K562 (cell line): Measurements from ENCODE around the gene GLDC. TPM values are rescaled to one million over a fixed set of nuclear protein-coding genes. Genes with fewer than 3 reads are reported as not detected.

Experiments
- ATAC-seq: fragments of 200-7000 bp; cut with Tn5 transposase; 3 replicates; pipeline ENCODE4 v1.9.1; 2020; ENCODE audit warnings: moderate library complexity
- BruUV-seq: library from RNA; stranded (reverse); fragments of 400-500 nt; replicated peaks from 2 replicates; lab custom pipeline; 2021; lab: Mats Ljungman, UMichigan
- CTCF ChIA-PET: fragments of 300-600 bp; formaldehyde crosslinking; extraction: SDS; loops from one replicate; lab custom pipeline; 2021; ENCODE audit warnings: low intra/inter-chr PET ratio; lab: Yijun Ruan, JAX
- POLR2A ChIA-PET: fragments of 300-600, 350-650 bp; sonication (Branson Sonifier 250); formaldehyde crosslinking; extraction: SDS; loops from one replicate; lab custom pipeline; 2021; ENCODE audit warnings: antibody characterized with exemption, inconsistent platforms; lab: Yijun Ruan, JAX
- DNase-seq, 4 experiments: peaks; one replicate each; pipeline versions ENCODE4 v3.0.0 to v3.0.0-alpha.2; 2011 to 2018; ENCODE audit warnings: low spot score in 3 of 4, mixed read lengths in 3 of 4; ENCODE audit errors: extremely low read depth in 1 of 4
- FAIRE-seq: peaks from 2 replicates; lab custom pipeline; 2011; peaks lifted over from hg19 to GRCh38; lab: Jason Lieb, UNC
- H2AFZ ChIP-seq: 2 replicates; pipeline ENCODE4 v1.6.0; 2011; ENCODE audit warnings: low read depth, low read length, control low read depth, inconsistent platforms
- H3K27ac ChIP-seq: fragments of 200-600 bp; 3 replicates; pipeline ENCODE4 v1.8.0; 2011; ENCODE audit warnings: low read depth, mild to moderate bottlenecking, control low read depth, inconsistent platforms, low read length, moderate library complexity, mixed read lengths; ENCODE audit errors: extremely low read depth
- H3K27me3 ChIP-seq, 2 experiments: fragments of 300-600 bp in 1 of 2; 2 replicates in 1 of 2; 3 replicates in 1 of 2; pipeline versions ENCODE4 v1.6.0 to v1.8.0; 2011; ENCODE audit warnings: inconsistent platforms in 2 of 2, low read length in 2 of 2, mild to moderate bottlenecking in 1 of 2, mixed read lengths in 1 of 2, moderate library complexity in 1 of 2; ENCODE audit not compliant: control insufficient read depth in 2 of 2, insufficient read depth in 2 of 2
- H3K36me3 ChIP-seq: fragments of 300-600 bp; 3 replicates; pipeline ENCODE4 v1.8.0; 2011; ENCODE audit warnings: mild to moderate bottlenecking, low read length, inconsistent platforms; ENCODE audit not compliant: control insufficient read depth, insufficient read depth
- H3K4me1 ChIP-seq, 2 experiments: fragments of 200-600 bp in 1 of 2; replicated peaks in 1 of 2; 2 replicates in 1 of 2; 3 replicates in 1 of 2; pipeline versions ENCODE4 v1.5.1 to v1.8.0; 2011; ENCODE audit warnings: inconsistent platforms in 2 of 2, low read length in 2 of 2, mild to moderate bottlenecking in 1 of 2, mixed read lengths in 1 of 2, moderate library complexity in 1 of 2; ENCODE audit not compliant: control insufficient read depth in 2 of 2, insufficient read depth in 2 of 2
- H3K4me2 ChIP-seq: 2 replicates; pipeline ENCODE4 v1.6.1; 2011; ENCODE audit warnings: low read length, control low read depth, inconsistent platforms, mixed read lengths; ENCODE audit not compliant: insufficient read depth
- H3K4me3 ChIP-seq: fragments of 200-600 bp; sonication (generic), shearing (Covaris generic); 2 replicates; pipeline ENCODE4 v1.5.1; 2016; ENCODE audit warnings: control low read depth, inconsistent platforms
- H3K79me2 ChIP-seq: fragments of 200-600 bp; 3 replicates; pipeline ENCODE4 v1.8.0; 2011; ENCODE audit warnings: low read length, inconsistent platforms; ENCODE audit not compliant: control insufficient read depth, insufficient read depth
- H3K9ac ChIP-seq, 2 experiments: 2 replicates each; pipeline versions ENCODE4 v1.6.0 to v1.6.1; 2011; ENCODE audit warnings: low read depth in 2 of 2, low read length in 2 of 2, control low read depth in 1 of 2, inconsistent platforms in 1 of 2, mild to moderate bottlenecking in 1 of 2, mixed read lengths in 1 of 2; ENCODE audit not compliant: insufficient read depth in 1 of 2
- H3K9me1 ChIP-seq: one replicate; pipeline ENCODE4 v1.6.0; 2011; ENCODE audit warnings: inconsistent platforms, mild to moderate bottlenecking, low read length, moderate library complexity; ENCODE audit not compliant: control insufficient read depth, insufficient read depth
- H3K9me3 ChIP-seq: replicated peaks from 2 replicates; pipeline ENCODE4 v1.5.1; 2011; ENCODE audit warnings: low read depth, low read length, inconsistent platforms; ENCODE audit not compliant: control insufficient read depth, insufficient read depth
- H4K20me1 ChIP-seq: replicated peaks from 2 replicates; pipeline ENCODE4 v1.6.1; 2011; ENCODE audit warnings: low read length, inconsistent platforms, mixed read lengths; ENCODE audit not compliant: control insufficient read depth, insufficient read depth
- DDX20 ChIP-seq: fragments of 450-650 bp; IDR thresholded peaks from 2 replicates; pipeline ENCODE4 v1.6.1; 2016; ENCODE audit warnings: missing genetic modification characterization, low read depth, mild to moderate bottlenecking, missing compliant biosample characterization, moderate library complexity
- ESRRB ChIP-seq: fragments of 250-450 bp; sonication (Bioruptor Pico); IDR thresholded peaks from 2 replicates; pipeline ENCODE4 v1.5.0; 2020; ENCODE audit warnings: mild to moderate bottlenecking, moderate library complexity, borderline replicate concordance
- GATAD2A ChIP-seq: fragments of 450-650 bp; IDR thresholded peaks from 2 replicates; pipeline ENCODE4 v1.6.1; 2017
- GATAD2B ChIP-seq: fragments of 450-650 bp; IDR thresholded peaks from 2 replicates; pipeline ENCODE4 v1.6.1; 2017; ENCODE audit warnings: mild to moderate bottlenecking, borderline replicate concordance
- ILK ChIP-seq: fragments of 450-650 bp; IDR thresholded peaks from 2 replicates; pipeline ENCODE4 v1.6.1; 2016; ENCODE audit warnings: missing genetic modification characterization, low read depth, mild to moderate bottlenecking, missing compliant biosample characterization, moderate library complexity, borderline replicate concordance
- MCM7 ChIP-seq, 2 experiments: fragments of 450-650 bp; IDR thresholded peaks; 2 replicates each; pipeline ENCODE4 v1.6.1; 2016 to 2018
- NR0B1 ChIP-seq: fragments of 450-650 bp; IDR thresholded peaks from one replicate; pipeline ENCODE4 v1.6.1; 2018; ENCODE audit warnings: mild to moderate bottlenecking, moderate library complexity; ENCODE audit not compliant: partially characterized antibody
- NR2C2 ChIP-seq, 2 experiments: fragments of 200-800 bp in 1 of 2; sonication (Bioruptor generic) in 1 of 2; sonication (generic) in 1 of 2; formaldehyde crosslinking in 1 of 2; IDR thresholded peaks; 2 replicates each; pipeline versions ENCODE4 v1.6.1 to v1.8.0; 2016 to 2022; ENCODE audit warnings: mild to moderate bottlenecking in 1 of 2, missing compliant biosample characterization in 1 of 2, missing genetic modification characterization in 1 of 2, missing genetic modification reagents in 1 of 2
- PHTF2 ChIP-seq: fragments of 250-450 bp; sonication (Bioruptor Pico); IDR thresholded peaks from 2 replicates; pipeline ENCODE4 v1.5.0; 2021; ENCODE audit warnings: mild to moderate bottlenecking
- PTRF ChIP-seq: fragments of 450-650 bp; IDR thresholded peaks from 2 replicates; pipeline ENCODE4 v1.6.1; 2016; ENCODE audit warnings: mild to moderate bottlenecking, missing genetic modification characterization, missing compliant biosample characterization
- SIN3A ChIP-seq, 2 experiments: fragments of 150-350 bp in 1 of 2; IDR thresholded peaks; 2 replicates each; pipeline ENCODE4 v1.6.1; 2011 to 2016; ENCODE audit warnings: borderline replicate concordance in 2 of 2, low read depth in 2 of 2, low read length in 2 of 2, mild to moderate bottlenecking in 2 of 2, moderate library complexity in 2 of 2; ENCODE audit not compliant: control insufficient read depth in 1 of 2
- SNRNP70 ChIP-seq: fragments of 200-400 bp; formaldehyde crosslinking; optimal IDR thresholded peaks from 2 replicates; pipeline ENCODE3; 2017; ENCODE audit warnings: low read depth, low read length
- ZNF12 ChIP-seq: sonication (generic); formaldehyde crosslinking; IDR thresholded peaks from 2 replicates; pipeline ENCODE4 v1.4.0; 2020; ENCODE audit warnings: mild to moderate bottlenecking, missing genetic modification reagents
- ZNF695 ChIP-seq: fragments of 450-650 bp; formaldehyde crosslinking; IDR thresholded peaks from 2 replicates; pipeline ENCODE4 v1.4.0; 2020; ENCODE audit warnings: mild to moderate bottlenecking, moderate library complexity
- WGBS: fragments of 100-300 bp; shearing (Covaris generic); methylation state at CpG from one replicate; pipeline ENCODE4 v1.1.6; 2016; ENCODE audit warnings: low coverage, mixed read lengths; ENCODE audit not compliant: insufficient coverage; ENCODE audit errors: missing lambda C conversion rate; 5-methylcytosine and 5-hydroxymethylcytosine counted together
- in situ Hi-C: fragments of 300-500 bp; cut with MboI; formaldehyde crosslinking; loops from 4 replicates; pipeline ENCODE4 v1.15.0; 2018; ENCODE audit warnings: inconsistent platforms, mixed read lengths
- intact Hi-C: fragments of 100-400 bp; cut with micrococcal nuclease; formaldehyde crosslinking; loops from 2 replicates; pipeline ENCODE4 v1.14.2; 2022
- polyA plus RNA-seq, 8 experiments: library from polyadenylated mRNA; depleted of rRNA in 4 of 8; stranded (reverse) in 5 of 8; unstranded in 3 of 8; fragments of >200 nt; fragmentation: Nextera tagmentation in 2 of 8; fragmentation: Illumina TruSeq in 1 of 8; extraction: Ambion mirVana in 2 of 8; extraction: Trizol in 1 of 8; gene quantifications; 2 replicates each; pipeline versions ENCODE4 v1.2.1 to v1.2.3, GENCODE V29; 2011 to 2014; ENCODE audit warnings: inconsistent platforms in 1 of 8, missing spikeins in 1 of 8
- total RNA-seq, 7 experiments: library from RNA; depleted of rRNA in 6 of 7; stranded (reverse); fragments of >200 nt in 6 of 7; fragmentation: Illumina TruSeq in 2 of 7; extraction: Trizol in 2 of 7; gene quantifications; 2 replicates each; pipeline versions ENCODE4 v1.2.1 to v1.2.3, GENCODE V29; 2011 to 2021; ENCODE audit warnings: low replicate concordance in 1 of 7

The GLDC gene
- total and polyA plus RNA-seq, 9 of the 15 experiments (the other 6 are each of a cell fraction or from before 2014, with no cell fraction given): 0.03 to 0.27 (median 0.08) TPM; not detected in 6

DNA sequence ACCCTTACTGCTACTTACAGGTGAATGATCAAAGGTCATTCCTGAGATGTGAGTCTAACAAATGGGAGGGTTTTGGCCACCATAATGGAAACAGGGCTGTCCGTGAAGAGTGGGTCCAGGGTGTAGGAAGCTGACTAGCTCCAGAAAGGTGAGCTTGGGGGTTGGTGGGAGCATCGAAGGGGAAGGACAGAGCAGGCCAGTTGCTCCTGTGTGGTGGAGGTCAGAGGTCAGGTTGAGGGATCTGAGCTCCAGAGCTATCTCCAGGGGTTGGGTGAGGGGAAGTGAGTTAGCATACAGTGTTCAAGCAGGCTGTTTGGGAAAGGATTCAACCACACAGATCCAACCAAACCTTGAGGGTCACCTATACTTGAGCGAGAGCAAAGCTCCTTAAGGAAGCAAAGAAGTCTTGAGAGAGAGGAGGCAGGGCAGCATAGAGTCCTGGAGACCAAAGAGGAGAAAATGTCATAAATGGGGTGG, 18.7 kb upstream of the GLDC start:
- POLR2A ChIA-PET: interaction anchor here (1.0 kb wide), 1 partner anchor 16 kb away, joined by 3 read pairs; no protein-coding TSS in a partner anchor
- Histone ChIP-seq H4K20me1 (no peaks in the 10 kb centered on the region), H3K9ac (no peak overlapping the region), H3K36me3 (no peaks in the 10 kb centered on the region), H3K4me1 (no peaks in the 10 kb centered on the region; a peak in 1 of 5 replicates), H3K9me1 (no peaks in the 10 kb centered on the region), H3K27ac (no peak overlapping the region), H3K4me2 (no peak overlapping the region), H3K9me3 (no peaks in the 10 kb centered on the region), H3K27me3 (no peaks in the 10 kb centered on the region; a peak in 1 of 5 replicates), H3K79me2 (no peaks in the 10 kb centered on the region), H3K4me3 (no peak overlapping the region), H2AFZ (no peak overlapping the region)
- FAIRE-seq: no peak
- BruUV-seq: no TSS peak
- intact Hi-C loops (no loop called here), in situ Hi-C loops (no loop called here)
- CTCF ChIA-PET: no interaction called here
- DNase-seq: no peak
- 14% methylated on average over 3 of the region's 3 CpGs for WGBS
- TF ChIP-seq NR2C2 (CRISPR knock-in tag; IDR thresholded peaks at IDR 0.05) (no peak), NR2C2 (tag; IDR thresholded peaks at IDR 0.05) (0 out of 2 replicates have a peak, but pooled peaks have one; percentile 31), ESRRB (no peak)
- no peak for ATAC-seq

DNA sequence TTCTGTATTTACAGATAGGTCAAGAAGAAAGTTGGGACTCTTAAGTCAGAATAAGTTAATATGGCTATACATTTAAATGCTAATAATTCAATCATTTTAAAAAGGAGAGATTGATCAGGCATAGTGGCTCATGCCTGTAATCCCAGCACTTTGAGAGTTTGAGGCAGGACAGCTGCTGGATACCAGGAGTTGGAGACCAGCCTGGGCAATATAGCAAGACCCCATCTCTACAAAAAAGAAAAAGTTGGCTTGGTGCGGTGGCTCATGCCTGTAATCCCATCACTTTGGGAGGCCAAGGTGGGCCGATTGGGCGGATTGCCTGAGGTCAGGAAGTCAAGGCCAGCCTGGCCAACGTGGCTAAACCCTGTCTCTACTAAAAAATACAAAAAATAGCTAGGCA, 15.0 kb upstream of the GLDC start:
- no TSS peak for BruUV-seq
- no CpG with 5 or more reads among the region's 4 CpGs for WGBS
- intact Hi-C loops: no loop called here
- H3K9me3 ChIP-seq: no peaks in the 10 kb centered on the region
- H3K4me3 ChIP-seq: no peak overlapping the region
- ATAC-seq (no peak), FAIRE-seq (no peak), DNase-seq (no peak)
- in situ Hi-C loops: no loop called here
- no peak overlapping the region for H3K4me2 ChIP-seq
- peaks cover 0 to 11% of the 10 kb centered on the region in 2 experiments; a peak in 2 of 5 replicates for H3K27me3 ChIP-seq
- no peaks in the 10 kb centered on the region for H4K20me1 ChIP-seq
- H3K27ac ChIP-seq: no peak overlapping the region
- ChIA-PET POLR2A (interaction anchor here (1.0 kb wide), 1 partner anchor 11 kb away, joined by 3 read pairs; no protein-coding TSS in a partner anchor), CTCF (no interaction called here)
- H3K4me1 ChIP-seq: no peaks in the 10 kb centered on the region
- H3K79me2 ChIP-seq: no peaks in the 10 kb centered on the region
- H3K36me3 ChIP-seq: no peaks in the 10 kb centered on the region
- no peaks in the 10 kb centered on the region for H3K9me1 ChIP-seq
- no peak overlapping the region for H2AFZ ChIP-seq
- TF ChIP-seq ZNF695 (CRISPR knock-in tag) (no peak), PTRF (no peak), MCM7 (IDR thresholded peaks at IDR 0.05) (no peak), SNRNP70 (no peak), PHTF2 (no peak), DDX20 (tag) (no peak), GATAD2A (no peak), NR0B1 (no peak), ILK (tag) (no peak), SIN3A (IDR thresholded peaks at IDR 0.05; ENCODE audit: borderline replicate concordance in 2 of 2, control insufficient read depth in 1 of 2, low read depth in 2 of 2, low read length in 2 of 2) (no peak), ZNF12 (CRISPR knock-in tag) (no peak), GATAD2B (no peak)
- H3K9ac ChIP-seq: no peak overlapping the region
